Activated CD8-positive, alpha-beta memory T cell treated with anti-CD3 and anti-CD28 coated beads, Interleukin-2, amount 10 ng/mL, durations not matched to agents 7 days and 5 days (primary cell): ENCODE data around the gene WNT3. TPM values are rescaled to one million over a fixed set of nuclear protein-coding genes. Genes with fewer than 3 reads are reported as not detected.

Experiments
- ATAC-seq: fragments of 150-1000 bp; cut with Tn5 transposase; one replicate; pipeline ENCODE4 v1.10.0; 2021; ENCODE audit warnings: moderate library complexity
- CTCF ChIA-PET: fragments of 350-600 bp; sonication (Branson Sonifier 250); formaldehyde crosslinking; loops from one replicate; lab custom pipeline; 2021; ENCODE audit warnings: antibody characterized with exemption; lab: Charles Lee
- DNase-seq: peaks from one replicate; pipeline ENCODE4 v3.0.0-alpha.2; 2020
- H3K27ac Mint-ChIP-seq: one replicate; pipeline ENCODE4 v1.8.0; 2021; ENCODE audit warnings: mild to moderate bottlenecking, mixed read lengths
- H3K27me3 Mint-ChIP-seq: one replicate; pipeline ENCODE4 v1.8.0; 2021; ENCODE audit warnings: mixed read lengths
- H3K36me3 Mint-ChIP-seq: one replicate; pipeline ENCODE4 v1.8.0; 2021; ENCODE audit warnings: mild to moderate bottlenecking, mixed read lengths
- H3K4me1 Mint-ChIP-seq: one replicate; pipeline ENCODE4 v1.8.0; 2021; ENCODE audit warnings: mixed read lengths
- H3K4me3 Mint-ChIP-seq: one replicate; pipeline ENCODE4 v1.8.0; 2021; ENCODE audit warnings: mild to moderate bottlenecking, moderate library complexity, mixed read lengths
- H3K9me3 Mint-ChIP-seq: one replicate; pipeline ENCODE4 v1.8.0; 2022; ENCODE audit warnings: low read depth, mixed read lengths
- total RNA-seq, 2 experiments: library from RNA; stranded (reverse); gene quantifications; one replicate each; pipeline ENCODE4 v1.2.3, GENCODE V29; 2021

WNT3 gene
- total RNA-seq, 2 experiments from 2014 or later = not detected

DNA sequence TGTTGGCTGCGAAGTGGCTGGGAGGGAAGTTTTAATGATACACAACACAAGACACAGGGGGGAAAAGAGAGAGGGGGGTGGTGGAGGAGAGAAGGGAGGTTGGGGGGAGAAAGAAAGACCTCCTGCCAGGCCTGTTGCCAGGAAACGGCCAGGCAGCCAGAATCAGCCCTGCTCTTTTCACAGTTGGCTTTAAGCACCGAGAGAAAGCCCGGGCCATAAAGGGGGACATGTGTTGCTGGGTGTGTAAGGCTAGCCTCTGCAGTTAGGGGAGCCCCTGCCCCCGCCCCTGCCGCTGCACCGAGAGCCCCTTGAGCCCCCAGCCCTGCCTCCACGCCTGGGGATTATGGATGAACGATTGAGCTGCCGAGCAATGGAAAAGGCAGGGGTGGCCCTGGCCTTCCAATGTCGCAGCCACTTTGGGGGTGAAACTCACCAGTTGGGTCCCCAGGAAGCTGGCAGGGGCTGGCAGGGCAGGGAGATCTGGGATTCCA, 13.9 kb upstream of the WNT3 start:
- no peak for ATAC-seq
- no peak overlapping the region for H3K4me3 Mint-ChIP-seq
- DNase-seq = no peak
- no peaks in the 10 kb centered on the region for H3K9me3 Mint-ChIP-seq
- CTCF ChIA-PET = interaction anchor here (1.0 to 1.8 kb wide), 3 partner anchors 9 to 10 kb away, joined by 3 to 7 read pairs (median 4); no protein-coding TSS in a partner anchor
- no peak overlapping the region for H3K27ac Mint-ChIP-seq
- H3K36me3 Mint-ChIP-seq = no peaks in the 10 kb centered on the region
- peaks cover 8% of the 10 kb centered on the region for H3K4me1 Mint-ChIP-seq
- H3K27me3 Mint-ChIP-seq = peaks cover 18% of the 10 kb centered on the region

DNA sequence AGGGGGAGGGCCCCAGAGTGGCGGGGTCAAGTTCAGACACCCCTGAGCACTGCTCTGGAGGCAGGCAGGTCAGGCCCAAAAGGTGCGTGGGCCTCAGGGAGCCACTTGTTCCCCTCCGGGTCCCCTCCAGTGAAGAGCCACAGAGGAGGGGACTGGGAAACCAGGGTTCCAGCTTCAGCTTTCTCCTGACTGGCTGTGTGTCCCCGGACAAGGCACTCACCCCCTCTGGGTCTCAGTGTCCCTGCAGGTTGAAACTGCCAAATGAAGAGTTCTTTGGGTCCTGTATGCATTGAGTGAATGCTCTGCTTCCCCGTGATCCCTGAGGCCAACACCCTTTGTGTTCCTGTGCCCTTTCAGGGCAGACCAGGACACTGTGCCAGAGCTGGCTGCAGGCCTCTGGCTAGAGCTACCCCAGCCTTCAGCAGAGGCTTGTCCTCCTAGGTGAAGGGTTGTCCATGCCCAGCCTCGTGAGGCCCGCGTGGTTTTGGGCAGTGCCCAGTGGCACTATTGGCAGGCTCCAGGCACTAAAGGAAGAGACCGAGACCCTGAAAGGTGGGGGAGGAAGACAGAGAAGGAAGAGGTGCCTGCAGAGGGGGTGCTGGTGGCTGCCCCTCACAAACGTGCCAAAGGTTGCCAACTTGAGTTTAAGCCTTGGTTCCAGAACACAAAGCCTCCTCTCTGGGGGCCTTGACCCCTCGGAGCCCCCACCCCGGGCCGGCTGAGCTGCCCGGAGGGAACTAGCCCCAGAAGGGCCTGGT, 13.3 kb upstream of the WNT3 start:
- Mint-ChIP-seq H3K36me3 (no peaks in the 10 kb centered on the region), H3K27ac (no peak overlapping the region), H3K4me1 (peaks cover 8% of the 10 kb centered on the region), H3K4me3 (no peak overlapping the region), H3K9me3 (no peaks in the 10 kb centered on the region), H3K27me3 (peaks cover 18% of the 10 kb centered on the region)
- CTCF ChIA-PET = interaction anchor here (1.3 to 1.8 kb wide), 3 partner anchors 10 to 110 kb away, joined by 3 to 4 read pairs (median 4); no protein-coding TSS in a partner anchor
- DNase-seq (no peak), ATAC-seq (no peak)

DNA sequence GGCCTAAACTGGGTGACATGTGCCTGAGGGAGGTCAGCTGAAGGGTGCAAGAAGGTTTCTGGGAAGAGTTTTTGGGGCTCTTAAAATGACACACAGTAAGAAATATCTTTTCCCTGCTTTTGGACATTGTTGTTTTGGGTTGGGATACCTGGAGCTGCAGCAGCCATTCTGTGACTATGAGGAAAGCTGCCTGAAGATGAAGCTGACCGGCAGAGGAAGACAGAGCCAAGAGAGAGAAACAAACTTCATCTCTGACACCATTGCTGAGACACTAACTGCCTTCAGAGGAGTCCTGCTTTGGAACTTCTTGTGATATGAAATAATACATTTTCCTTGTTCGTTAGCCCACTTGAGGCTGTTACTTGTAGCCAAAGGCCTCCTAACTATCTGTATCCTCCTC, 8.8 kb upstream of the WNT3 start:
- Mint-ChIP-seq H3K4me1 (peaks cover 2% of the 10 kb centered on the region), H3K27ac (no peak overlapping the region), H3K4me3 (no peak overlapping the region), H3K27me3 (peaks cover 18% of the 10 kb centered on the region), H3K36me3 (no peaks in the 10 kb centered on the region), H3K9me3 (no peaks in the 10 kb centered on the region)
- ATAC-seq (no peak), DNase-seq (no peak)
- CTCF ChIA-PET = interaction anchor here (1.3 to 5.8 kb wide), 2 partner anchors 8 to 15 kb away, joined by 3 to 18 read pairs; no protein-coding TSS in a partner anchor

DNA sequence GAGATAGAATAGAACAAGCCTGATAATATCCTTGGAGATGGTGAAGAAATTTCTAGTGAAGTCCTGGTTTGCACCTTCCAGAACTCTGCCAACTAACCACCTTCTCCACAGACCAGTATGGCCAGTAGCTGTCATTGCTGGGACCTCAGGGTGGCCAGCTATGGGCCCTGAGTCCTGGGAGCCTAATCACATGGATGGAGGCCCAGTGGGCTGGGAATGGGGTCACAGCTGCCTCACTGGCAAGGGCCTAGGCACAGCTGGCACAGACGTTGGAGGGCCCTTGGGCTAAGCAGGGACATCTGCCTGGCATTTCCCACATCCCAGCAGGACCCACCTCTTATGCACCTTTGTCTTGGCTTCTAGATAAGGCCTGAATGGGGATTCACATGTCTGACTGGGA, 7.6 kb upstream of the WNT3 start:
- no peak overlapping the region for H3K27ac Mint-ChIP-seq
- no peaks in the 10 kb centered on the region for H3K36me3 Mint-ChIP-seq
- H3K27me3 Mint-ChIP-seq = peaks cover 29% of the 10 kb centered on the region
- DNase-seq (no peak), ATAC-seq (no peak)
- H3K4me1 Mint-ChIP-seq = peaks cover 2% of the 10 kb centered on the region
- CTCF ChIA-PET = interaction anchor here (0.6 to 5.8 kb wide), 3 partner anchors 9 to 767 kb away, joined by 3 to 18 read pairs (median 4); no protein-coding TSS in a partner anchor
- H3K9me3 Mint-ChIP-seq = no peaks in the 10 kb centered on the region
- no peak overlapping the region for H3K4me3 Mint-ChIP-seq

DNA sequence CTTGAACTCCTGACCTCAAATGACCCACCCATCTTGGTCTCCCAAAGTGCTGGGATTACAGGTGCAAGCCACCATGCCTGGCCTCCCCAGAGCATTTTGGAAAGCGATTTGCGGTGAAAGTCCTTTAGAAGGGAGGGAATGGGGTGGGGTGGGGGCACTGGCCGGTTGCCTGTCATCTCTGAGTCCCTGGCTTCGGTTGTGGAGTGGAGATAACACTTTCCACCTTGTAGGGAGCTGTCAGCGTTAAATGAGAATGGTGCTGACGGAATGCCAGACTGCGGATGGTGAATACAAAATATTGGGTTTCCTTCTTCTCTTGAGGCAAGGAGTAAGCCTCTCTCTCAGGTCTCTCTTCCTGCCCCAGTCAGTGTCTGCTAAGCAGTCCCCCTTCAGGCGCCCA, 5.2 kb upstream of the WNT3 start:
- Mint-ChIP-seq H3K4me1 (peaks cover 5% of the 10 kb centered on the region), H3K27me3 (peaks cover 49% of the 10 kb centered on the region), H3K9me3 (no peaks in the 10 kb centered on the region), H3K27ac (no peak overlapping the region), H3K36me3 (no peaks in the 10 kb centered on the region), H3K4me3 (no peak overlapping the region)
- no peak for DNase-seq
- CTCF ChIA-PET = interaction anchor here (1.2 to 5.8 kb wide), 4 partner anchors 9 to 69 kb away, joined by 3 to 18 read pairs (median 4); no protein-coding TSS in a partner anchor
- ATAC-seq = no peak

DNA sequence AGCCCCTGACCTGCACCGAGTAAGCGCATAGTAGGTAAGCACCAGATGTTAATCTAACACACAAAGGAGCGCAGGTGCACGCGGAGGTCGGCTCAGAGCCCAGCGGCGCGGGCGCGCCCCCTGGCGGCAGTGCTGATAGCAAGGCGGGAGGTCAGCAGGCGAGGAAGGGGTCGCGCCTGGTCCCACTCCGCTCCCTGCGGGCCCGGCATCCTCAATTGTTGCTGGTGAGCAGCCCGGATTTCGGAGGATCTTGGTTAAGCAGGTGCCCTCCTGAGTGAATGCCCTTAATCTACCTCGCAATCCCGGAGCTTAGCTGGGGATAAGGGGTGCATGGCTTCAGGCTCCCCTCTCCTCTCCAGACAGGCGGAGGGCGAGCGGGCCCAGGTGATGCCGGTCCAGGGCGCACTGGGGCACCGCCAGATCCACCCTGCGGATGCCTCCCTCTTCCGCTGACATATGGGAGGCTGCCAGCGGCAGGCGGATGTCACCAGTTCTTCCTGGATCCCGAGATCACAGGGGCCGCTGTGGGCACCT, 4.0 kb upstream of the WNT3 start:
- H3K4me3 Mint-ChIP-seq = no peak overlapping the region
- no peak overlapping the region for H3K27ac Mint-ChIP-seq
- peak; percentile 59 for DNase-seq
- ATAC-seq = no peak
- no peaks in the 10 kb centered on the region for H3K9me3 Mint-ChIP-seq
- H3K27me3 Mint-ChIP-seq = peaks cover 53% of the 10 kb centered on the region
- peaks cover 7% of the 10 kb centered on the region for H3K4me1 Mint-ChIP-seq
- H3K36me3 Mint-ChIP-seq = no peaks in the 10 kb centered on the region
- CTCF ChIA-PET = interaction anchor here (1.0 to 5.8 kb wide), 6 partner anchors 10 to 68 kb away, joined by 3 to 18 read pairs (median 4); no protein-coding TSS in a partner anchor

DNA sequence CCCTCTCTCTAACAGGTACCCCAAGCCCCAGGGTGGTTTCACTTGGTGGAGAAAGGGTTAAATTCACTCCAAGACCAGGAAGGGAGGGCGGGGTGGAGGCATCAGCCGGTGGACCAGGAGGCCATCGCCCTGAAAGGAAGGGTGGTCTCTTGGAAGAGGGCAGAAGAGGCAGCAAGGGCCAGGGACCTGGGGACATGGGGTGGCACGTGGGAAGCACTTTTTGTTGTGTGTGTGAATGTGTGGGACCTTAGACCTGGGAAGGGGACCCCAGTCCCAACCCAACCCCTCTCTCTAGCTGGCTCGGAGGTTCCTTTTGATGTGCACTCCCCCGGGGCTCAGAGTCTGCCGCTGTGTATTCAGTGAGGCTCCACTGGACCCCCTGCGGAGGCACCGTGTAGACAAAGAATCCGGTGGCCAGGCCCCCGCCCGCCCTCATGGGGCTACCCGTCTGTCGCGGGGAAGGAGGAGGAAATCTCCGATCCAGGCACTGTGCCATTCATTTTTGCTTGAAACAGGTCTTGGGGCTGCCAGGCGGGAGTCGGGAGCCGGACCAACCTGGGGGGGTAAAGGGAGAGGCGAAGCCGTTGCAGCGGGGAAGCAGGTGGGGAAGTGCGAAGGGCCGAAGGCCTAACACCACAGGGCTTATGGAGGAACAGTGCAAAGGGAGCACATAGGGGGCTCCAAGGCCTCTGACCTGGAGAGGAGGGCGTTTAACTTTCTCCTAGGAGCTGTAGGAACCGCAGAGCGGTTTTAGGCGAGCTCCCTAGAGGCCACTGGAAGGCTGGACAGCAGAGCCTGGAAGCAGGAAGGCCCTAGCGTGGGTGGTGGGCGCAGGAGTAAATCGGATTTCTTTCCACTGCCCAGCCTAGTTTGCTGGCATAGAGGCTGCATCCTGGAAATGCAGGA, 3.2 kb upstream of the WNT3 start:
- CTCF ChIA-PET = interaction anchor here (0.6 to 5.8 kb wide), 4 partner anchors 9 to 14 kb away, joined by 3 to 18 read pairs (median 4); no protein-coding TSS in a partner anchor
- H3K36me3 Mint-ChIP-seq = no peaks in the 10 kb centered on the region
- DNase-seq (no peak), ATAC-seq (no peak)
- H3K9me3 Mint-ChIP-seq = no peaks in the 10 kb centered on the region
- H3K27ac Mint-ChIP-seq = no peak overlapping the region
- H3K27me3 Mint-ChIP-seq = peaks cover 60% of the 10 kb centered on the region
- no peak overlapping the region for H3K4me3 Mint-ChIP-seq
- peaks cover 7% of the 10 kb centered on the region for H3K4me1 Mint-ChIP-seq

DNA sequence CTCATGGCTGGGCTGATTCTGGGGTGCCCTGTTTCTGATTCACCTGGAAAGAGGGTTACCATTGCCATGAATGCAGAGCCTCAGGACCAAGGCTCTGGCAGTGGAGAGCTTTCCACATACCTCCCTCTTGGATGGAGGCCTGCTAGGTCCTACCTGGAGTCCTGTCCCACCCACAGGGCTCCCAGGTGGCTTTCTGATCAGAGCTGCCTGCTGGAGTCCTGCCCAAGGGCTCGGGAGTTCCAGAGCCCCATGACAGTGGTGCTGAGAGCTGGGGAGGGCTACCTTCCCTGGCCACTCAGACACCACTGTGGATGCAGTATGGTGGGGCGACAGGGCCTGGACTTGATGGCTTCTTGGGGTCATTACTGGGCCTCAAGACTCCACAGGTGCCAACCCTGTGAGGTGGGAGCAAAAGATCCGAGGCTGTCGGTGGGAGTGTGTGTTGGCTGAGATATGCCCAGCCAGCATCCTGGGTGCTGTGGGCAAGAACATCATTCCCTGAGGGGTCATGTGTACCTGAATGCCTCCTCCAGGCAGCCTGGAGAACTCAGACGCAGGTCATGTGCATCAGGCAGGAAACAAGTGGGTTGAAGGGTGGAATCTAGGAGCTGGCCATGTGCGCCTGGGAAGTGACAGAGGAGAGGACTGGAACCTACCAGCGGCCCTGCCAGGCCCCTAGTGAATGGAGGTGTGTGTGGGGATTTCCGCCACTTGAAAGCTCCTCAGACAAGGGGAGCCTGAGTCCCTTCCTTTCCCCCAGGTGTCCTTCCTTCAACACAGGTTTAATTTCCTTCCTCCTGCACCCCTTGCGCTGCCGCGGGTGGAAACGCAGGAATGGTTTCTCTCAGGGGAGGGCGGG, 2.3 kb upstream of the WNT3 start:
- Mint-ChIP-seq H3K4me3 (no peak overlapping the region), H3K27ac (no peak overlapping the region), H3K4me1 (peaks cover 7% of the 10 kb centered on the region), H3K27me3 (peaks cover 67% of the 10 kb centered on the region), H3K9me3 (no peaks in the 10 kb centered on the region), H3K36me3 (no peaks in the 10 kb centered on the region)
- CTCF ChIA-PET = interaction anchor here (1.1 kb wide), 1 partner anchor 15 kb away, joined by 3 read pairs; no protein-coding TSS in a partner anchor
- no peak for DNase-seq
- no peak for ATAC-seq

DNA sequence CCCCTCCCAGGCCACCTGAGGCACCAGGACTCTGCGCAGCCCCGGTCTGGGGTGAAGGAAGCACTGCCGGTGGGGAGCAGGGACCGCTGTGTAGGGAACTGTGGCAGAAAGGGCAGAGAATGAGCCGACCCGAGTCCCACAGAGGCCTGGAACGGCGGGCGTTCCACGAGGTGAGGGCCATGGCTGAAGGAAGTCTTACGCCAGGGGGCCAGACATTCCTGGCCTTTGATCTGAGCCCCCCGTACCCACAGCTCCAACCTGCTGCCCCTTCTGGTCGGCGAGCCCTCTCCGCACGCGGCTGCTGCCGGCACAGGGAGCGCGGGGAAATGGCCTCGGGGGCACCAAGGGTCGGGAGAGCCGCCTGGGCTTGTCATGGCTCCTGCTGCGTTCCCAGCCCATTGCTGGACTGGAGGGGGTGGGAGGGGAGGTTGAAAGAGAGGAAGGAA, 1.4 kb upstream of the WNT3 start:
- CTCF ChIA-PET = interaction anchor here (1.0 kb wide), 1 partner anchor 16 kb away, joined by 3 read pairs; no protein-coding TSS in a partner anchor
- H3K27ac Mint-ChIP-seq = no peak overlapping the region

DNA sequence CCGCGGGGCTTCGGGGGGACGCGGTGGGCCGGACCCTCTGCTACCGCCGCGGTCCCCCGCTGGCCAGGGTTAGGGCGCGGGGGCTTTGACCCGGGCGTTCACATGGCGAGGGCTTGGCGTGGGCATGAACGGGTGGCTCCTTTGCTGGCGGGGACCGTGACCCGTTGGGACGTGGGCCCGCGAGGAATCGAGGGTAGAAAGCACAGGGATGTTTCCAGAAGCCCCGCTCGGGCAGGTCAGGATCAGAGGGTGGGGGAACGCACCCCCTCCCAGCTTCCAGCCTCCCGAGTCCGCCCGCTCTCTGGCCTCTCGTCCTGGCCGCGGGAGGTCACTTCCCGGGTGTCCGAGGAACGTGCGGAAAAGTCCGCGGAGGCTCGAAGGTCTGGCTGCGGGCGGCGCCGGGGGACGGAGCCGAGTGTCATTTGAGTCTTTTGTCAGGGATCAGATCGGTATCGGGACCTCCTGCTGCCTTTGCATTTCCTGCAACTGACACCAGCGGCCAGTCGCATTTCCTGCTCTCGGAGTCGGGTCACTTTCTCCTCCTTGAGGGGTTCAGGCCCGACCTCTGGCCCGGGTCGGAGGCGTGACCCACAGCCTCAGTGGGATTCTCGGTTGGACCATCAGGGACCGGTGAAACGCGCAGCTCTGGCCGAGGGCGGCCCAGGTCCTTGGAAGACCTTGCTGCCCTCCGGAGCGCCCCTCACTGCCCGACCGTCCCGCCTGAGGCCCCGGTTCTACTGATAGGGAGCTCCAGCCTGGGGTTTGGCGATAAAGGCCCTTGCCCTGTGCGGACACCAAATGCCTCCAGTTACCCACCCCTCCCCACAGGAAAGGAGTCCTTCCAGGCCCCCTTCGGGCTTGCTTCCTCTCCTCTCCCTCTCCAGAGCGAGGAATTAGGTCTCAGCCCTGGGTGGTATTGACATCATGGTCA, 702 bp upstream of the WNT3 start:
- peaks cover 7% of the 10 kb centered on the region for H3K4me1 Mint-ChIP-seq
- ATAC-seq (peak; percentile 6), DNase-seq (peak; percentile 53)
- H3K27me3 Mint-ChIP-seq = peaks cover 78% of the 10 kb centered on the region
- peak overlapping the region; percentile 33 for H3K4me3 Mint-ChIP-seq
- H3K27ac Mint-ChIP-seq = no peak overlapping the region
- no peaks in the 10 kb centered on the region for H3K36me3 Mint-ChIP-seq
- CTCF ChIA-PET = interaction anchor here (1.0 kb wide), 1 partner anchor 17 kb away, joined by 3 read pairs; no protein-coding TSS in a partner anchor
- H3K9me3 Mint-ChIP-seq = no peaks in the 10 kb centered on the region

More for the DNA sequence above, 1.4 kb upstream of the WNT3 start:
- DNase-seq (no peak), ATAC-seq (no peak)
- Mint-ChIP-seq H3K4me3 (no peak overlapping the region), H3K9me3 (no peaks in the 10 kb centered on the region), H3K27me3 (peaks cover 75% of the 10 kb centered on the region), H3K36me3 (no peaks in the 10 kb centered on the region), H3K4me1 (peaks cover 7% of the 10 kb centered on the region)

DNA sequence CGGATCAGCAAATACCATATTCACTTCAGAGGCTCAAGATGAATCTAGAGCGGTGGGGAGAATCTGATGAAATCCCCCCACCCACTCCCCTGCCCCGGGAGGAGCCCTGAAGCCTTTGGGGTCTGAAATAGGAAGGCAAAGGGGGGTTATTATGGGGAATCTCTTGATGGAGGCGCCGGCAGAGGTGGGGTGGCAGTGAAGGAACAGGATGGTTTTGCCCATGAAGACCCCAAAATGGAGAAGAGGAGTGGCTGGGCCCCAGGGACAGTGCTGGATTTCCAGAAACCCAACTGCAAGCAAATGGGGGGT, 637 bp downstream of the WNT3 start:
- DNase-seq (no peak), ATAC-seq (no peak)
- Mint-ChIP-seq H3K27ac (no peak overlapping the region), H3K4me3 (no peak overlapping the region), H3K36me3 (no peaks in the 10 kb centered on the region), H3K9me3 (no peaks in the 10 kb centered on the region), H3K27me3 (peaks cover 91% of the 10 kb centered on the region), H3K4me1 (peaks cover 7% of the 10 kb centered on the region)
- CTCF ChIA-PET = no interaction called here
